ENCODE measurements around the gene COL18A1.

DNA sequence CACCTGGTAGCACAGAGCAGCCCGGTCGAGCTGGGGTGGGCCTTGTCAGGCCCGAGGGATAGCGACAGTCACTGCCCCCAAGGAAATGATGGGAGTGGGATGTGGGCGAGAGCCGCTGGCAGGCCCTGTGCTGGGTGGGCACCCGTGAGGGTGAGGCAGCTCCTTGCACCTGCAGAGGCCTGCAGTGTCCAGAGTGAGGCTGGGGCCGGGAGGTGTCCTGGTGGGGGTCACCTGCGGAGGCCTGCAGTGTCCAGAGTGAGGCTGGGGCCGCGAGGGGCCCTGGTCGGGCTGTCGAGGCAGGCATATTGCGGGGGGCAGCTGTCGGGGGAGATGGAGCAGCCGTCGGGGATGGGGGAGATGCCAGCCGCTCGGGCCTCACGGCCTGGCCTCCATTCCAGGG lies 87.8 kb downstream of the COL18A1 start:
- TF ChIP-seq, protein P1, sequence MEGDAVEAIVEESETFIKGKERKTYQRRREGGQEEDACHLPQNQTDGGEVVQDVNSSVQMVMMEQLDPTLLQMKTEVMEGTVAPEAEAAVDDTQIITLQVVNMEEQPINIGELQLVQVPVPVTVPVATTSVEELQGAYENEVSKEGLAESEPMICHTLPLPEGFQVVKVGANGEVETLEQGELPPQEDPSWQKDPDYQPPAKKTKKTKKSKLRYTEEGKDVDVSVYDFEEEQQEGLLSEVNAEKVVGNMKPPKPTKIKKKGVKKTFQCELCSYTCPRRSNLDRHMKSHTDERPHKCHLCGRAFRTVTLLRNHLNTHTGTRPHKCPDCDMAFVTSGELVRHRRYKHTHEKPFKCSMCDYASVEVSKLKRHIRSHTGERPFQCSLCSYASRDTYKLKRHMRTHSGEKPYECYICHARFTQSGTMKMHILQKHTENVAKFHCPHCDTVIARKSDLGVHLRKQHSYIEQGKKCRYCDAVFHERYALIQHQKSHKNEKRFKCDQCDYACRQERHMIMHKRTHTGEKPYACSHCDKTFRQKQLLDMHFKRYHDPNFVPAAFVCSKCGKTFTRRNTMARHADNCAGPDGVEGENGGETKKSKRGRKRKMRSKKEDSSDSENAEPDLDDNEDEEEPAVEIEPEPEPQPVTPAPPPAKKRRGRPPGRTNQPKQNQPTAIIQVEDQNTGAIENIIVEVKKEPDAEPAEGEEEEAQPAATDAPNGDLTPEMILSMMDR (IDR thresholded peaks at IDR 0.05): no peak
- TF ChIP-seq POLR2A (IDR thresholded peaks at IDR 0.05; ENCODE audit: low read depth): no peak
- no peak for TF ChIP-seq EP300 (IDR thresholded peaks at IDR 0.05)
- TF ChIP-seq POLR2AphosphoS5 (IDR thresholded peaks at IDR 0.05): no peak
